HG03097 (cell line): ENCODE measurements around the gene IKBKE.
"Not testable (repeated sequence)": the region's sequence is repeated elsewhere in the genome, so short reads cannot be mapped to it uniquely, and the experiment has no call there.

ENCODE experiments used
- ATAC-seq: cut with Tn5 transposase; IDR thresholded peaks from one replicate; pipeline ENCODE4 v1.9.1; 2021; ENCODE audit not compliant: unreplicated experiment, low FRiP score

The IKBKE gene

DNA sequence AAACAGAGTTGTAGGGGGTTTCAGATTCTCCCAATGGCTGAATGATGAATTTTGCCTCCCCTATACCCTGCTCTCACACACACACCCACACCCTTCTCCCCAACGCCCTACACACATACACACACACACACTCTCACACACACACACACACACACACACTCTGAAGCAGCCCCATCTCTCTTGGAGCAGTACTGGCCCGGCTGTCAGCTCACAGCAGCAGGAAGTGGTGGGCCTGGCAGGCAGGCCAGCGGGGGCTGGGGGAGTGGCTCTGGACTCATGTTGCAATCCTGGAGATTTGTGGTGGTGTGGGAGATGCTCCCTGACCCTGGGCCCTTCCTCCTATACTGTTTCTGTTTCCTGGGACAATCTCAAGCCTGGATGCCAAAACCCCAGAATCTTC lies 2.2 kb downstream of the IKBKE start:
- ATAC-seq: no peak

DNA sequence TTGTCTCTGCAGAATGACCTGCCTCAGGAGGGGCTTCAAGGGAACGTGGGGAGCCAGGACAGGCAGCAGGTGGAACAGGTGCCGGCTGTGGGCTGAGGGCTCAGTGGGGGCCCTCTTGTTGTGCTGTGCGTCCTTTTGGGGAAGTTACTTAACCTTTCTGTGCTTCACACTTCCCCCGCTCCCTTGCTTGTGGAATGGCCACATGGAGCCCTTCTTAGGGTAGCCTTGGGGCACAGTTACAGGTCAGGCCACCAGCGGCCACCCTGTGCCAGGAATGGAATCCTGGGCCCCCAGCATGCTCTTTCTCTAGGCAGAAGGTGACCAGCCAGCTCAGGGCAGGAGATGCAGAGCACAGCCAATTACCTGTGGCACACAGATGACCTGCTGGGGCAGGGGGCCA lies 2.6 kb downstream of the IKBKE start:
- no peak for ATAC-seq

DNA sequence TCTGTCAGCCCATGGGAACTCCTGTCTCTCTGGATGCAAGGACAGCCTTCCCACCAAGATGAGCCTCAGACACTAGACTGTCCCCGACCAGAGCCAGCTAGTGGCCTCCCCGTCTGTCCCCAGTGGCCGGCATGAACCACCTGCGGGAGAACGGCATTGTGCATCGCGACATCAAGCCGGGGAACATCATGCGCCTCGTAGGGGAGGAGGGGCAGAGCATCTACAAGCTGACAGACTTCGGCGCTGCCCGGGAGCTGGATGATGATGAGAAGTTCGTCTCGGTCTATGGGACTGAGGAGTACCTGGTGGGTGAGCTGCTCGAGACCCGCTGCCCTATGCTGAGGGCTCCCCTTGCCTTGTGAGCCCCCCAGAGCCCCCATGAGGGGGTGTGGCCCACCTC lies 5.8 kb downstream of the IKBKE start:
- no peak for ATAC-seq

DNA sequence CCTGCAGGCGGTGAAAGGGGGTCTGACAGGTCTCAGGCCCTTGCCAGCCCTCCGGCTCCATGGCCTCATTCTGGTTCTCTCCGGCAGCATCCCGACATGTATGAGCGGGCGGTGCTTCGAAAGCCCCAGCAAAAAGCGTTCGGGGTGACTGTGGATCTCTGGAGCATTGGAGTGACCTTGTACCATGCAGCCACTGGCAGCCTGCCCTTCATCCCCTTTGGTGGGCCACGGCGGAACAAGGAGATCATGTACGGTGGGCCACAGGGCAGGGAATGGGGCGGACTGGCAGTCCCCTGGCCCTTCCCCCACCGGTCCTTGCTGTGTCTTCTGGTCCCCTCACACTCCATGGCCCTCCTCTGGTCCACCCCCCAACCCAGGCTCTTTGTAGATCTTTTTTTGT lies 6.3 kb downstream of the IKBKE start:
- no peak for ATAC-seq

DNA sequence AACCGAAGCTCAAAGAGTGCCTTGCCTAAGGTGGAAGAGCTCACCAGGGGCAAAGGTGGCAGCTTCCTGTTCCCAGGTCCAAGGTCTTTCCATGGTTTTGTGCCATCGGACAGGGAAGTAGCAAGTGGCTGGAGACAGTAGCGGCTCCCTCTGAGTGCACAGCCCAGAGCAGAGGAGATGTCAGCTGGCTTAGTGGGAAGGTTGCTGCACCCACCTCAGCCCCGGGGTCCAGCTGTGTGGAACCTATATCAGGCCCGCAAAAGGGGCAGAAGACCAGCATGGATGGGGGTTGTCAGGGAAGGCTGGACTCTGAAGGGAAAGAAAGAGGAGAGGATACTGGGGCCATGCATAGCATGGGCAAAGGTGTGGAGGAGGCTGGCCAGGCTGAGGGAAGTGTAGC lies 6.8 kb downstream of the IKBKE start:
- ATAC-seq: no peak

DNA sequence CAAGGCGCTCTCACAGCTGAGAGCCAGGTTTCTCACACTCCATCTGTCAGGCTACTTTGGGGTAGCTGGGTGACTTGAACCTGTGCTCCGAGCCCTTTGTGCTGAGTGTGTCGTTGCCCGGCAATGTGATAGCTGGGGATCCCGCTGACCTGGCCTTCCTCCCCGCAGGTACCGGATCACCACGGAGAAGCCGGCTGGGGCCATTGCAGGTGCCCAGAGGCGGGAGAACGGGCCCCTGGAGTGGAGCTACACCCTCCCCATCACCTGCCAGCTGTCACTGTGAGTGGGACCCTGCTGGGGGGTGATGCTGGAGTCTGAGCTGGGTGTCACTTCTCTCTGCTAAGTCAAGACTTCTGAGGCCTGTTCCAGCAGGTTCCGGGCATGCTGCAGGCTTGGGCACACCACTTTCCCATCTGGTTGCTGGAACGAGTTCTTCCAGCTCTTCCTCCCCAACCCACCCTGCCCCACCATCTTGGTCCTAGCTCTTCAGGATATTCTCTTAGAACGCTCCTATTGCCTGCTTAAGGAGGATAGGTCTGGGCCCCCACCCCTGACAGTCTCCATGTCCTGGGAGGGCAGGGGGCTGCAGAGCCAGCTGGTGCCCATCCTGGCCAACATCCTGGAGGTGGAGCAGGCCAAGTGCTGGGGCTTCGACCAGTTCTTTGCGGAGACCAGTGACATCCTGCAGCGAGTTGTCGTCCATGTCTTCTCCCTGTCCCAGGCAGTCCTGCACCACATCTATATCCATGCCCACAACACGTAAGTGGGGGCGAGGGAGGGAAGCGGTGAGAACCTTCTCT lies 7.5 kb downstream of the IKBKE start:
- no peak for ATAC-seq

DNA sequence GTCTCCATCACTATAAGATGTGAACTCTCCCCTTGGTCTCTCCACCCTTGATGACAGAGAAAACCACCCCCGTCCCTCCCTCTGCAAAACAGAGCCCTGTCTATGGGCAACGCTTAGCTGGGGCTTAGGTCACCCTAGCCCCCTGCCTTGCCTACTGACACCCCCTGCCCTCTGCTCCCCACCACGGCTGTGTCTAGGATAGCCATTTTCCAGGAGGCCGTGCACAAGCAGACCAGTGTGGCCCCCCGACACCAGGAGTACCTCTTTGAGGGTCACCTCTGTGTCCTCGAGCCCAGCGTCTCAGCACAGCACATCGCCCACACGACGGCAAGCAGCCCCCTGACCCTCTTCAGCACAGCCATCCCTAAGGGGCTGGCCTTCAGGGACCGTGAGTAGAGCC lies 8.5 kb downstream of the IKBKE start:
- no peak for ATAC-seq

DNA sequence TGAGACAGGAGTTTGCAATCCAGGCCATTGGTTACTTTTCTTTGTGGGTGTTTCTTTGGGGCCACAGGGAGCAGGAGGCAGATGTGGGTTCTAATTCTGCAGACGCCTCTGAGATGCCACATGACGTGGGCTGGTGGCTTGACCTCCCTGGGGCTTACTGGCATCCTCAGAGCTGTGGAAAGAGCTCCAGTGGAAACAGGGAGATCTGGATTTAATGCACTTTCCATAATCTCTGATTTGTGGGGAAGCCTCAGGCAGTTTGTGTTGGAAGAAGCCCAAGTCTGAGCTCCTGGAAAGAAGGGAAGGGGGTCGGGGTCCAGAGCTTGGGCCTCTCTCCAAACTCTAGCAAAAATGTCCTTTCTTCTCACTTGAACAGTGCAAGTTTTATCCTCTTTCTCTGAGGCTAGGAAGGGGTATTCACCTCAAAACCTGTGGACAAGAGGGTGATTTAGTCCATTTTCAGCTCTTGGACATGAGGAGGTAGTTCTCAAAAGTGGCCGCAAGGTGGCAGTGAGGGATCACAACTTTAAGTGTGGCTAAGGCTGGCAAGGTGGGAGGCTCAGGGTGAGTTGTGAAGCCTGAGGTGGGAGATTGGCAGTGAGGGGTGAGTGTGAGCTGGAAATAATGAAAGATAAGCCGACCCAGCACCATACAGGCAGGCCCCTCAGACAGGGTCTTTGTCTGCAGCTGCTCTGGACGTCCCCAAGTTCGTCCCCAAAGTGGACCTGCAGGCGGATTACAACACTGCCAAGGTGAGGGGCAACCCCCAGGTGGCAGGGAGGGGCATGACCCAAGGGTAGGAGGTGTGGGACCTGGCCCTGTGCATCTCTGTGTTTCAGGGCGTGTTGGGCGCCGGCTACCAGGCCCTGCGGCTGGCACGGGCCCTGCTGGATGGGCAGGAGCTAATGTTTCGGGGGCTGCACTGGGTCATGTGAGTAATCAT lies 9.2 kb downstream of the IKBKE start:
- no peak for ATAC-seq

DNA sequence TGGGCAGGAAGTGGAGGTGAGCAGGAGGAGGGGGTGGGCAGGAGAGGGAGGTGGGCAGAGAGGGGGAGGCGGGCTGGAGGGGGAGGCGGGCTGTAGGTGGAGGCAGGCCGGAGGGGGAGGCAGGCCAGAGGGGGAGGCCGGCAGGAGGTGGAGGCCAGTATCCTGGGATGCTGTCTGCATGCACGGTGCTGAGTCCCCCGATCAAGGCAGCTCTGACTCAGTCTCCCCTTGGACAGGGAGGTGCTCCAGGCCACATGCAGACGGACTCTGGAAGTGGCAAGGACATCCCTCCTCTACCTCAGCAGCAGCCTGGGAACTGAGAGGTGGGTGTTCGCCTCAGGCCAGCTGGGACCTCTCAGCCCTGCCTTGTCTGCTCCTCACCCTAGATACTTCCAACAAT lies 9.9 kb downstream of the IKBKE start:
- no peak for ATAC-seq

DNA sequence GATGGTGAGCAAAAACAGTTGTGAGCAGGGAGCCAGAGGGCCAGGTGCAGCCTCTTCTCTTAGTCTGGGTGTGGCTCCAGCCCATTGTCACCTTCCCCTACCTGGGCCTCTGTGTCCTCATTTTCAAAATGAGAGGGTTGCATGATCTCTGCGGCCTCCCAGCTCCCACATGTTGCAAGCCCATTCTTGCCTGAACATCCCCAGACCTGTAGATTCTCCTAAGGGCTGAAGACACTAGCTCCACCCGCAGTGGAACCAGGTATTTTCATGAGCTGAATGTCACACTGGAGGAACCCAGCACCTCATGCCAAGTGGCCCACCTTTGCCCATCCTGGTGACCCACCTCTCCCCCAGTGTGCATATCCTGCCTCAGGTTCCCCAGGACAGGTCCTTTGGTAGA lies 12.3 kb downstream of the IKBKE start:
- ATAC-seq: no peak

DNA sequence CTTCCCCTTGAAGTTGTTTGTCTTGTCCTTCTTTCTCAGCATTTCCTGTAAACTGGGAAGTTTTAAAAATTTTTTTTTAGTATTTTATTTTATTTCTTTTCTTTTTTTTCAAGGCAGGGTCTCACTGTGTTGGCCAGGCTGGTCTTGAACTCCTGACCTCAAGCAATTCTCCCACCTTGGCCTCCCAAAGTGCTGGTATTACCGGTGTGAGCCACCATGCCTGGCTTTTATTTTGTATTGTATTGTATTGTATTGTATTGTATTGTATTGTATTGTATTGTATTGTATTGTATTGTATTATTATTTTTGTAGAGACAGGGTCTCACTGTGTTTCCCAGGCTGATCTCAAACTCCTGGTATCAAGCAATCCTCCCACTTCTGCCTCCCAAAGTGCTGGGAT lies 13.6 kb downstream of the IKBKE start:
- not testable (repeated sequence) for ATAC-seq

DNA sequence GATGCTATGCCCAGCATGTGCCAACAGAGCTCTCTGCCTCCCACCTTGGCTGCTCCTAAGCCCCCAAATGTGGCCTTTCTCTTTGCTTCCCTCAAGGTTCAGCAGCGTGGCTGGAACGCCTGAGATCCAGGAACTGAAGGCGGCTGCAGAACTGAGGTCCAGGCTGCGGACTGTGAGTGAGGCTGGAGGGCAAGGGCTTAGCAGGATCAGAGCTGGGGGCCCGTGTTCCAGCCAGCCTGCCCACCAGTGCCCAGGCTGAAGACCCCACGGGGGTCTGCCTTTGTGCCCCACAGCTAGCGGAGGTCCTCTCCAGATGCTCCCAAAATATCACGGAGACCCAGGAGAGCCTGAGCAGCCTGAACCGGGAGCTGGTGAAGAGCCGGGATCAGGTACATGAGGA lies 14.6 kb downstream of the IKBKE start:
- no peak for ATAC-seq

DNA sequence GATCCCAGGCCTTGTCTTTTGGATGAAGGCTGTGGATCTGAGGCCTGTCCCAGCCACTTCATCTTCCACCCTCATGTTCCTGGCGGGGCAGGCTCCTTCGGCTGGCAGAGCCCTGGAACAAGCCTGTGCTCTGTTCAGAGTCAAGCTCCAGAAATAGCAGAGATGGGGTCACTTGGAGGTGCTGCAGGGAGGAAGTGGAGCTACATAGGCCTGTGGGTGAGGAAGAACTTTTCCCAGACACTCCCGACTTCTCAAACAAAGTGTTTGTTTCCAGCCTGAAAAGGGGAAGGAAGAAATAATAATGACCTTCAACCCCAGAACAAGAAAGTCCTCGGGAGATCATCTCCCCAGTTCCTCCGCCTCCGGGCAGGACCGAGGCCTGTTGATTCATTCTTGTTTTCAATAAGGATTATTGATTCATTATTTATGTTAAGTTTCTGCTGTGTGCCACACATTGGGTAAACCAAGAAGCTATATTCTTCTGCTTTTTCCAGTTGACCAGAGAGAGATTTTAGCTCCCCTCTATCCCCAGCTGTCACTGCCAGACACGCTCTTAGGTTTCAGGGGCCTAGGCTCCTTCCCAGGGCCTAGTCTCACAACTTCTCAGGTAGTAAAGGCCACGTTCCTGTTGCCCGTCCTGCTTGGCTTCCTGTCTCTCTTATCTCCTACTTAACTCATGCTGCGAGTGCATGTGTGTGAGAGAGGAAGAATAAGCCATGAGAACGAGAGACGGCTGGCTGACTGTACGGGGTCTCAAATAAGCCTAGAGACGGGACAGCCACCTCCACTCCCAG lies 16.9 kb downstream of the IKBKE start:
- no peak for ATAC-seq

DNA sequence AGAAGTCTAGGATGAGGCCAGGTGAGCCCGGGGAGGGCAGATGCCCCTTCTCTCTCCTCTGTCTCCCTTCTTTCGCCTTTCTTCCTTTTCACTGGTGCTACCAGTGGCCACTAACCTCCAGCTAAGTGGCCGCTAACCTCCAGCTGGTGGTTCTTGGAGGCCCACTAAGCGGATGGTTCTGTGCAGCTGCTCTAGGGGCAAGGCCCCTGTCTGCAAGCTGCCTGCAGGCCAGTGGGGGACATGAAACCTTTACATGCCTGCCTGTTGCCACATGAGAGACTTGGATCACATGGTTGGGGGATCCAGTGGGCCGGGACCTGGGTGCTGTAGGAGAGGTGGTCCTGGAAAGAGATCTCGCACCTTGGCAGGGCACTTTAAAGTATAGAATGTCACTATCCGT lies 17.7 kb downstream of the IKBKE start:
- no peak for ATAC-seq

DNA sequence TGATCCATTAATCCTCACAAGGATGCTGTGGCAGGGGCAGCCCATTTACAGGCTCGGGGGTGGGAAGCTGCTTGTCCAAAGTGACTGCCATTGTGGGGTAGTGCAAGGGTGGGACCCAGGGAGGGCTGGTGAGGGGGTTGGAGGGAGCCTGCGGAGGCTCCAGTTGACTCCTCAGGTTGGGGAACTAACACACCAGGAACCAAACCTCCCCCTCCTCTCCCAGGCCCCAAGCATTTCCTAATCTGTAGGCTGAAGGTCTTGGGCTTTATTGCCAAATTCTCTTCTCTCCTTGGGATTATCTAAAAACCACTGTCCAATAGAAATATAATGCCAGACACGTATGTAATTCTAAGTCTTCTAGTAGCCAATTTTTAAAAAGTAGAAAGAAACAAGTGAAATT lies 18.2 kb downstream of the IKBKE start:
- no peak for ATAC-seq

DNA sequence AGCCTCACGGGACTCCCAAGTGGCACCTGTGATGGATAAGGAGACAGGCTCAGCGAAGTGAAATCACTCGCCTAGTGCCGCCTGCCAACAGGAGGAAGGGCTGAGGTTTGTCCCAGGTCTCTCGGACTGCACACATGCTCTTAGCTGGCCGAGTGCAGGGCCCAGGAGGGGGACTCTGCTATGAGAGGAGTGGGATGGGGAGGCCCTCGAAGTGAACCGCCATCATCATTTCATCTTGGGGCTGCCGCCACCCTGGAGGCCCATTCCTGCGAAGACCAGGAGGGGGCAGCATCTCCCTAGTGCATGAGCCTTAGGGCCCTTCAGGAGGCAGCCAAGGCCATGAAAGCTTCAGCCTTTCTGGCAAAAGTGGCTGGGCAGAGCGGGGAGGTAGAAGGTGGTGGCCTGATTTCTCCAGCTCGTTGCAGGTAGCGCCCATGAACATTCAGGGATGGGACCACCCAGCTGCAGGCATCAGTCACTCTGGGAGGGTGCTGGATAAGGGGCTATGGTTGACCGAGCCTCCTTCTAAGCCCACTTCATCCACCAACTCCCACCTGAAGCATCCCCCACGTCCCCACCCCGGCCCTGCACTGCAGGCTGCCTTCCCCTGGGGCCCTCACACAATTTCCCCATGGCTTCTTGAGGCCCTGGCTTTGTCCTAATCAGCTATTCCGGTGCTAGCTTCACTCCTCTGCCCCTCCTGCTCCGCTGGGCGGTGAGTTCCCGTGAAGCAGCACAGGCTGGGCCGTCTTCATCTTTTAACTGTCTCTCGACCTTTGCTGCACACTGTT lies 19.9 kb downstream of the IKBKE start:
- ATAC-seq: peak; percentile 64

DNA sequence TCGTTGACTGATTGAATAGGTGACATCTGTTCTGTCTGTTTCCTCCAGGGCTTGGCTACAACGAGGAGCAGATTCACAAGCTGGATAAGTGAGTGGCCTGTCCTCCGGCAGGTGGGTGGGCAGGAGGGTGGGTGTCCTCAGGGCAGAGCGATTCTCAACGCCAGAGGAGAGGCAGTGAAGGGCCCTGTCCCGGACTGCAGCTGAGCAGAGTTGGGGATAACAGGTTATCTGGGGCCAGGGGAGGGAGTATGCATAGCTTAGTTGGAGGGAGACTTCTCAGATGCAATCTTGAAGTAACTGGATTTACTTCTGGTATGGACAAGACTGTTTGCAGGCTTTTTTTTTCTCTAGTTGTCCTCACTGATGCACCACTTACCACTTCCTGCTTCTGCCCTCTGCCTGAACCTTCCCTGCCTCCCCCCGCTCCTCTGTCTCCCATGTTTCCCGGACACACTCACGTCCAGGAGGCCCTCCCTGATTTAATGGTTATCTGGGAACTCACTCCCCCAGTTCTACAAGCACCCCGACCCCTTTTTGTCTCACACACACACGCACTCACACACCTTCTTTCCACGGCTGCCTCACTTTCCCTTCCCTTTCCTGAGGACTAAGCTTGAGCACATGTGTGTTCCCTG lies 20.6 kb downstream of the IKBKE start:
- ATAC-seq: no peak

DNA sequence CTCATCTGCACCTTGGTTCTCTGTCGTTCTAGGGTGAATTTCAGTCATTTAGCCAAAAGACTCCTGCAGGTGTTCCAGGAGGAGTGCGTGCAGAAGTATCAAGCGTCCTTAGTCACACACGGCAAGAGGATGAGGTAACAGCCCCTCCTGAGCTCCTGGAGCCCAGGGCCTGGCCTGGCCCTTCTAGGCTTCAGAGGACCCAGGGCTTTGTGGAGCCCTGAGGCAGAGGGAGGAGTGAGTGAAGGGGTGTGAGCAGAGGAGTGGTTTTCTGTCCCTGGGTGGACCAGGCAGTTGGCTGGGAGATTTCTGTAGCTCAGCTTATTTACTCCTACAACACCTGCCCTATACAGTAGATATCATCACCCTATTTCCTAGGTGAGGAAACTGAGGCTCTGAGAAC lies 21.3 kb downstream of the IKBKE start:
- ATAC-seq: no peak

DNA sequence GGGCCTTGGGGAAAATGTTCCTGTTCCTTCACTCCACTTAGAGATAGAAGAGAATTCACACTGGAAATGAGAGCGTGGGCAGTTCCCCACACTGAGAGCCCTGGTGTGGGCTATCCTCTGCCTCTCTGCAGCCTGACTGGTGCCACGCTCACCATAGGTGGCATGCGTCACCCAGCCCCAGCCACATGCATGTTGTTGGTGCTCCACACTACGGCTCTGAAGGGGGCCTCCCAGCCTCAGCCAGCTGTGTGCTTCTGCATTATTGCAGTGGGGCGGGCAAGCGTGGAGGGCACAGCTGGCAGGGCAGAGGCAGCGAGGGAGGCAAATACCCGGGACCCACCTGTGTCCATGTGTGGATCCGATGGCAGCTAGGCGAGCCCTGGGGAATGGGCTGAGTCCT lies 22.3 kb downstream of the IKBKE start:
- no peak for ATAC-seq

DNA sequence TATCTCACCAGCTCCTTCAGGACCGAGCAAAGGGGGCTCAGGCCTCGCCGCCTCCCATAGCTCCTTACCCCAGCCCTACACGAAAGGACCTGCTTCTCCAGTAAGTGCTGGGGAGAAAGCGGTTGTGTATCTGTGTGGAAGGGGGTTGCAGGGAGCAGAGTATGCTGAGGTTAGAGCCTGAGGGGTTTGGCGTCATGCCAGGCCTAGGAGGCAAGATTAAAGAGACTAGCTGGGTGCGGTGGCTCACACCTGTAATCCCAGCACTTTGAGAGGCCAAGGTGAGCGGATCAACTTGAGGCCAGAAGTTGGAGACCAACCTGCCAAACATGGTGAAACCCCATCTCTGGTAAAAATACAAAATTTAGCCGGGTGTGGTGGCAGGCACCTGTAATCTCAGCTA lies 23.0 kb downstream of the IKBKE start:
- ATAC-seq: no peak
